Ecto neural progenitor cell (in vitro differentiated cells): Measurements from ENCODE around the gene TCP11L2.
A peak's percentile ranks its signal among the peaks of the same experiment; 100 is the strongest.

Experiments used
- DNase-seq: peaks from one replicate; pipeline ENCODE4 v3.0.0-alpha.2; 2018; ENCODE audit warnings: low spot score

Gene TCP11L2

GRCh38 chr12:106302401-106303201, at the start of gene TCP11L2:
TCP11L2 (plus strand) TSS chr12:106302733; CDS start chr12:106311076, 8,343 bp downstream.
- peak; percentile 94 for DNase-seq

- DNase-seq, result peak; percentile 49
Observed at GRCh38 chr12:106254724-106255123, 47.8 kb upstream of the TCP11L2 start.

GRCh38 chr12:106255493-106255892, 47.0 kb upstream of the TCP11L2 start:
- no peak for DNase-seq

- DNase-seq, result peak; percentile 17
Observed at GRCh38 chr12:106255952-106256351, 46.6 kb upstream of the TCP11L2 start.

- peak; percentile 16 for DNase-seq
Observed at GRCh38 chr12:106256524-106256923, 46.0 kb upstream of the TCP11L2 start.

- DNase-seq, result no peak
Observed at GRCh38 chr12:106258226-106258625, 44.3 kb upstream of the TCP11L2 start.

GRCh38 chr12:106258935-106259334, 43.6 kb upstream of the TCP11L2 start:
- no peak for DNase-seq

GRCh38 chr12:106265116-106265515, 37.4 kb upstream of the TCP11L2 start:
- DNase-seq, result no peak

- DNase-seq, result no peak
Observed at GRCh38 chr12:106267535-106267934, 35.0 kb upstream of the TCP11L2 start.

GRCh38 chr12:106269150-106269771, 33.3 kb upstream of the TCP11L2 start:
- DNase-seq, result no peak

GRCh38 chr12:106271575-106272505, 30.7 kb upstream of the TCP11L2 start:
- no peak for DNase-seq

GRCh38 chr12:106273491-106273890, 29.0 kb upstream of the TCP11L2 start:
- DNase-seq, result no peak

GRCh38 chr12:106274012-106274411, 28.5 kb upstream of the TCP11L2 start:
- no peak for DNase-seq

GRCh38 chr12:106274575-106275121, 27.9 kb upstream of the TCP11L2 start:
- no peak for DNase-seq

- DNase-seq, result no peak
Observed at GRCh38 chr12:106275458-106275857, 27.1 kb upstream of the TCP11L2 start.

GRCh38 chr12:106276032-106276740, 26.3 kb upstream of the TCP11L2 start:
- no peak for DNase-seq

GRCh38 chr12:106280106-106280505, 22.4 kb upstream of the TCP11L2 start:
- DNase-seq, result no peak

- DNase-seq, result no peak
Observed at GRCh38 chr12:106281056-106281782, 21.3 kb upstream of the TCP11L2 start.

- DNase-seq, result no peak
Observed at GRCh38 chr12:106281804-106282203, 20.7 kb upstream of the TCP11L2 start.

- peak; percentile 70 for DNase-seq
Observed at GRCh38 chr12:106282457-106283097, 20.0 kb upstream of the TCP11L2 start.
